AG09319 (cell line): ENCODE measurements around the gene SCAPER.

Experiments used
- DNase-seq: peaks from one replicate; pipeline ENCODE4 v3.0.0-alpha.2; 2010; ENCODE audit warnings: low read depth; ENCODE audit errors: extremely low read depth
- CTCF ChIP-seq: IDR thresholded peaks from 2 replicates; pipeline ENCODE4 v1.5.1; 2011; ENCODE audit warnings: low read depth, mild to moderate bottlenecking, inconsistent platforms, low read length, moderate library complexity

The SCAPER gene

GRCh38 chr15:76793162-76793561 lies 112.0 kb downstream of the SCAPER start:
- TF ChIP-seq CTCF = no peak
- no peak for DNase-seq

GRCh38 chr15:76791511-76791910 lies 113.6 kb downstream of the SCAPER start:
- no peak for TF ChIP-seq CTCF
- no peak for DNase-seq

- no peak for TF ChIP-seq CTCF
These were observed 117.9 kb downstream of the SCAPER start for GRCh38 chr15:76787273-76787672.

GRCh38 chr15:76776969-76777368 lies 128.2 kb downstream of the SCAPER start:
- TF ChIP-seq CTCF = no peak
- no peak for DNase-seq

More at GRCh38 chr15:76787273-76787672, 117.9 kb downstream of the SCAPER start:
- DNase-seq = no peak

GRCh38 chr15:76776480-76776879 lies 128.7 kb downstream of the SCAPER start:
- no peak for TF ChIP-seq CTCF
- no peak for DNase-seq

- no peak for TF ChIP-seq CTCF
- DNase-seq = no peak
These were observed 131.9 kb downstream of the SCAPER start for GRCh38 chr15:76773234-76773633.

- no peak for DNase-seq
- TF ChIP-seq CTCF = no peak
These were observed 132.4 kb downstream of the SCAPER start for GRCh38 chr15:76772776-76773175.
